GM19397 (cell line): Measurements from ENCODE around the gene RBMS1.

Source experiments
- ATAC-seq: cut with Tn5 transposase; IDR thresholded peaks from one replicate; pipeline ENCODE4 v1.9.1; 2021; ENCODE audit warnings: mild to moderate bottlenecking, moderate library complexity; ENCODE audit not compliant: unreplicated experiment

RBMS1 gene

GRCh38 chr2:160288324-160288723 lies 205.3 kb downstream of the RBMS1 start:
- no peak for ATAC-seq

- no peak for ATAC-seq
Observed at GRCh38 chr2:160287476-160287875, 206.1 kb downstream of the RBMS1 start.

GRCh38 chr2:160286551-160286950 lies 207.1 kb downstream of the RBMS1 start:
- ATAC-seq: no peak

- ATAC-seq: no peak
Observed at GRCh38 chr2:160283675-160284074, 209.9 kb downstream of the RBMS1 start.

GRCh38 chr2:160282063-160282580 lies 211.5 kb downstream of the RBMS1 start:
- no peak for ATAC-seq

- ATAC-seq: no peak
Observed at GRCh38 chr2:160281213-160281612, 212.4 kb downstream of the RBMS1 start.

DNA sequence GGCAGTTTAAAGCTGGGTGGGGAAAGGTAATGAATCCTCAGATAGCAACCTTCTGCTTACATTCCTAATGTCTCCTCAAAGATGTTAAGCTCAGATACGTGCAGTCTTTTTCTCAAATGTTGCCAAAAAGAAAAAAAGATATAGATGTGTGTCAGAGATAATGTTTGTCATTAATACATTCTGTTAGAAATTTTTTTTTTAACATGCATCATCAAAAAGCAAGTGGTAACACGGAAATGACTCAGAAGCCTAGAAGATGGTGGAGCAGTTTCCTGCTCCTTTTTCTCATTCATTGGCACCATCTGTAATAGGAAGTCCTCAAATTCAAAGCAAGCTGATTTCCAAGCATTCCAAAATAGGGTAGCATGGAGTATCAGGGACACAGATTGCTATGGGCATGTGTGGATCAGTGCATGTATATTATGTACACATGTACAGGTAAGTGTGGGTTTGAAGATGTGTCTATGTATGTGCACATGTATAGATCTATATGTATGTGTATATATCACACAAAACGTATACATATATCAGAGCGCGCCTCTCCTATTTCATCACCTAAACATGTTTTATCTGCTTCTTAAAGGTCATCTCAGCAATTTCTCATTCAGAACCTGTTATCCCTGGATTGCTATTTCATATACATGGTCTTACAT lies 213.7 kb downstream of the RBMS1 start:
- ATAC-seq: no peak

DNA sequence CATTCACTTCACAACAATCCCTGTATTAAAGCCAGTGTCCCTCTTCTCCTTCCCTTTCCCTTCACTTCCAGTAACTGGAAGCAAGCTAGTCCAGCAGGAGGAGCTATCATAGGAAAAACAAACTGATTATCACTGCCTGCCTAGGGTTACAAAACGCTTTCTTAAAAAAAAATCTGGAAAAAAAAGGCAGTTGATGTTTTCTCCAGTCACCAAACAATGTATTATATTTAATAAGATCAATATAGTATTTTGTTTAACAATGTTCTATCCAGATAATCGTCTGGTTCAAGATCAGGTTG lies 214.8 kb downstream of the RBMS1 start:
- ATAC-seq: no peak

DNA sequence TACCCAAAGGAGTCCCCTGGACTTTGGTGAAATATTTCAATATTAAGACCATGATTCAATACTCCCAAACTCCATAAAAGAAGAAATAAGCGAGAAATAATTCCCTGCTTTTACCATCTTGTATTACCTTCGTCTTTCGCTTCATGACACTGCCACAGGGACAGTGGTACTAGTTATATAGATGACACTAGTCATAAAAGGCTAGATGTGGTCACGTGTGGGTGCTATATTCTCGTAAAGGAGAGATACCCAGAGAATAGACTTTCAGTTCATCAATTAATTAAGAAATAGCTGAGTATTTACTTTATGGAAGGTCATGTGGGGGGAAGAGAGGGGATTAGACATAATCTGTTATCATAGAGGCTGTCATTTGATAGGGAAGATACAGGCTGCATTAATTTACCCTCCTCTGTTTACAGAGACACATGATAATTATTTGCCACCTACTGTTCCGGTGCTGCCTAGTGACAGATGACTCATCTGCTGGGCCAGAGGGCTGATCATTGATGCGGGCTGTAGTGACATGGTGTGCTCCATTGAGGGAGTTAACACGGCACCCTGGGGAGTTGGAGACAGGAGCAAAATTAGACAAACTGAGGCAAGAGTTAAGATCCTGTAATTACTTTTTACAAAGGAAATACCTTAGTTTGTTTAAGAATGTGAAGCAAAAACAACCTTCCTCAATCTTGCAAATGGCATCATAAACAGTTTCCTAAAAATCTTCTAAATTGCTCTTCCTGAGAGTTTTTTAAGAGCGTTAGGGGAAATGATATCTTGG lies 215.3 kb downstream of the RBMS1 start:
- ATAC-seq: peak; percentile 63

GRCh38 chr2:160277151-160277550 lies 216.5 kb downstream of the RBMS1 start:
- no peak for ATAC-seq

DNA sequence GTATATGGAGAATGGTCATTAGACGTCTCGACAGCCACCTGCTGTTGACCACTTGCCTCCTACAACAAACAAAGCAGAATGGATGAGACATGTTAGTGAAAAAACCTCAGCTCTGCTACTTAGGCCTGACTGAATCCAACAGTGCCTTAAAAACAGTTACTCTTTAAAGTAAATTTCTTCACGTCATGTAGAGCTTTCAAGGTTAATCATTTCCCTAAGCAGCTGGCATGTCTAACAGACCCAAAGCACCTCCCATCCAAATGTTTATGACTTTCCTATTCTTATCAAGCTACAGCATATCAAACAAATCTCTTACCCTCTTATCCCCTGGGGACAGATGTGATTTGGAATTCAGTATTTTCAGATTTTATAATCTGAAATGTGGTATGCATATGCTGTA lies 218.0 kb downstream of the RBMS1 start:
- ATAC-seq: no peak

GRCh38 chr2:160271171-160272086 lies 222.2 kb downstream of the RBMS1 start:
- ATAC-seq: no peak

GRCh38 chr2:160270571-160271113 lies 223.0 kb downstream of the RBMS1 start:
- ATAC-seq: no peak

- ATAC-seq: peak; percentile 93
Observed at GRCh38 chr2:160269803-160270570, 223.6 kb downstream of the RBMS1 start.

- no peak for ATAC-seq
Observed at GRCh38 chr2:160269365-160269764, 224.2 kb downstream of the RBMS1 start.

DNA sequence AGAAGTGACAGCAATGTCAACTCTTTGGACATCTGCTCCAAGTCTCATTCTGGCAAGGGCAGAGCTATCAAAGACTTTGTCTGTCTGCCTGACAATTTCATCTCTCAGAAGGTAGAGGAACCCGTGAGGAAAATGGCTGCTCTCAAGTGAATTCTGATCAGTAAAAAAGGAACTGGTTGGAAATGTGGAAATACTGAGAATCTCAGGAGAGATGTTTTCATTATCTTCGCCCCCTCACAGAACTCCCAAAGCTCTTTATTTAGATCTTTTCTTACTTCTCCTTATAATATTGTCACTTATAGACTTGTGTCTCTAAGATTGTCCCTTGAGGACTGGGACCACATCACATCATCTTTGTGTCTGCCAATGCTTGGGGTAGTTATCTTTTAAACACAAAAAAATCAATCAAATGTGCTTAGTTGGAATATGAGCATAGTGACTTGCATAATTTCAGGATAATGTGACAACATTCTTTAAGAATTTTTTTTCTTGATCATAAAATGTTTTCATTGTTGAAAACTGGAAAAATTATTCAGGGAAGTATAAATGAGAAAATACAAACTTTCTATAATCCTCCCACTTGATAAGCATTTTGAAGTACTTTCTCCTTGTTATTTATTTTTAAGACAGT lies 225.3 kb downstream of the RBMS1 start:
- ATAC-seq: no peak

DNA sequence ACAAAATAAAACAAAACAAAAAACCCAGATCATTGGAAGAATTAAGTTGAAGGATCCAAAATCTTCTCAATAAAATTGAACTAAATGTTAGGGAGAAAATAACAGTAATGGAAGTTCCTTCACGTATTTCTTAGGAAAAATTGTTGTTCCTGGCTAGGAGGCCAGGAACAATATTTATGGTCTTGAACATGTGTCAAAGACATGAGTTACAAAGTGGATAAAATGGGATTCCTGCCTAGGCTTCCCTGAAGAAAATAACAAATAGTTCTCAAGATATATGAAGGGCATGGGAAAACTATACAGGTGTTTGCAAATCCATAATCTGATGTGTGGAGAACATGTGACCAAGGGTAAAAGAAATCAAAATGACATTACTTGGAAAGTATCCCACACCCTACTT lies 225.9 kb downstream of the RBMS1 start:
- ATAC-seq: no peak

GRCh38 chr2:160267022-160267421 lies 226.6 kb downstream of the RBMS1 start:
- ATAC-seq: no peak

GRCh38 chr2:160266037-160266551 lies 227.5 kb downstream of the RBMS1 start:
- no peak for ATAC-seq

- no peak for ATAC-seq
Observed at GRCh38 chr2:160264308-160264707, 229.3 kb downstream of the RBMS1 start.
